Lung (tissue), 12 donors: ENCODE results near the gene CACNB4. TPM values are rescaled to one million over a fixed set of nuclear protein-coding genes. Genes with fewer than 3 reads are reported as not detected.

Source experiments
- ATAC-seq: fragments of 200-7000 bp; cut with Tn5 transposase; one replicate; pipeline ENCODE4 v1.9.1; 2020; ENCODE audit warnings: moderate number of reproducible peaks; ENCODE audit not compliant: insufficient read depth, low FRiP score
- DNase-seq, 3 donors: peaks; one replicate each; pipeline ENCODE4 v3.0.0-alpha.2; 2013 to 2017
- H3K27ac ChIP-seq, 2 donors: one replicate each; pipeline ENCODE4 v1.5.1; 2013; ENCODE audit warnings: mild to moderate bottlenecking in 2 of 2, moderate library complexity in 2 of 2, control low read depth in 1 of 2, inconsistent platforms in 1 of 2, low read depth in 1 of 2, low read length in 1 of 2
- H3K27me3 ChIP-seq, 3 donors: one replicate each; pipeline ENCODE4 v1.5.1; 2013; ENCODE audit warnings: low read length in 2 of 3; ENCODE audit not compliant: control insufficient read depth in 3 of 3, insufficient read depth in 3 of 3
- H3K36me3 ChIP-seq, 4 donors: one replicate each; pipeline ENCODE4 v1.5.1; 2013; ENCODE audit warnings: low read length in 4 of 4, mild to moderate bottlenecking in 1 of 4, moderate library complexity in 1 of 4; ENCODE audit not compliant: control insufficient read depth in 4 of 4, insufficient read depth in 4 of 4
- H3K4me1 ChIP-seq, 5 donors: one replicate each; pipeline ENCODE4 v1.5.1; 2013; ENCODE audit warnings: low read length in 5 of 5, mild to moderate bottlenecking in 2 of 5, moderate library complexity in 1 of 5; ENCODE audit not compliant: control insufficient read depth in 5 of 5, insufficient read depth in 5 of 5
- H3K4me3 ChIP-seq: one replicate; pipeline ENCODE4 v1.5.1; 2013; ENCODE audit warnings: mild to moderate bottlenecking, control low read depth, moderate library complexity
- H3K9ac ChIP-seq, 2 donors: one replicate each; pipeline ENCODE4 v1.5.1; 2013; ENCODE audit warnings: low read length in 2 of 2, control low read depth in 1 of 2; ENCODE audit not compliant: insufficient read depth in 1 of 2
- H3K9me3 ChIP-seq, 4 donors: one replicate each; pipeline ENCODE4 v1.5.1; 2013; ENCODE audit warnings: low read length in 3 of 4, mild to moderate bottlenecking in 1 of 4, moderate library complexity in 1 of 4; ENCODE audit not compliant: control insufficient read depth in 4 of 4, insufficient read depth in 3 of 4
- CTCF ChIP-seq: IDR thresholded peaks from 2 replicates; pipeline ENCODE4 v1.5.1; 2012; ENCODE audit warnings: mild to moderate bottlenecking; ENCODE audit errors: control extremely low read depth, extremely low read depth
- WGBS, 2 donors: extraction: QIAGEN DNeasy Blood & Tissue Kit; methylation state at CpG; one replicate each; pipeline ENCODE4 v1.1.7; 2013; 5-methylcytosine and 5-hydroxymethylcytosine counted together
- polyA plus RNA-seq, 2 donors: library from polyadenylated mRNA; stranded (reverse); fragments of 200-250 nt; gene quantifications; one replicate each; pipeline ENCODE4 v1.2.1, GENCODE V29; 2013
- total RNA-seq, 2 donors: library from RNA; depleted of rRNA in 1 of 2; stranded (reverse); fragments of >200 nt in 1 of 2; gene quantifications; one replicate each; pipeline ENCODE4 v1.2.1, GENCODE V29; 2014 to 2021
- donor health status: control.
- donor health status: control.
- donor health status: Bipolar disorder and iron deficiency.
- donor health status: healthy.
- donor health status: DM: yes; HTN: yes; CAD: no.

CACNB4 gene
- total and polyA plus RNA-seq, 4 donors, result 0.57 to 10.9 (median 5.5) TPM

- Histone ChIP-seq H3K36me3 (no peaks in the 10 kb centered on the region), H3K27ac (peak overlapping the region in 1 of 2 donors; percentile 33), H3K9ac (no peak overlapping the region), H3K27me3 (no peaks in the 10 kb centered on the region), H3K9me3 (no peaks in the 10 kb centered on the region), H3K4me3 (no peak overlapping the region), H3K4me1 (peaks cover 0 to 13% (median 0%) of the 10 kb centered on the region in 5 donors)
- no peak for DNase-seq
- ATAC-seq, result no peak
- TF ChIP-seq CTCF, result no peak
- WGBS, 2 donors, result 75 to 84% methylated on average over 2 of the region's 2 CpGs
Measured at GRCh38 chr2:151841047-151841424, 257.8 kb downstream of the CACNB4 start.

- Histone ChIP-seq H3K27ac (peak overlapping the region in 1 of 2 donors; percentile 33), H3K9ac (no peak overlapping the region), H3K36me3 (no peaks in the 10 kb centered on the region), H3K4me3 (no peak overlapping the region), H3K4me1 (peaks cover 0 to 13% (median 0%) of the 10 kb centered on the region in 5 donors), H3K9me3 (no peaks in the 10 kb centered on the region), H3K27me3 (no peaks in the 10 kb centered on the region)
- ATAC-seq (no peak), DNase-seq (no peak)
- 71 to 72% methylated on average over 5 of the region's 5 CpGs for WGBS, 2 donors
- TF ChIP-seq CTCF, result no peak
Measured at GRCh38 chr2:151840216-151841046, 258.4 kb downstream of the CACNB4 start.

DNA sequence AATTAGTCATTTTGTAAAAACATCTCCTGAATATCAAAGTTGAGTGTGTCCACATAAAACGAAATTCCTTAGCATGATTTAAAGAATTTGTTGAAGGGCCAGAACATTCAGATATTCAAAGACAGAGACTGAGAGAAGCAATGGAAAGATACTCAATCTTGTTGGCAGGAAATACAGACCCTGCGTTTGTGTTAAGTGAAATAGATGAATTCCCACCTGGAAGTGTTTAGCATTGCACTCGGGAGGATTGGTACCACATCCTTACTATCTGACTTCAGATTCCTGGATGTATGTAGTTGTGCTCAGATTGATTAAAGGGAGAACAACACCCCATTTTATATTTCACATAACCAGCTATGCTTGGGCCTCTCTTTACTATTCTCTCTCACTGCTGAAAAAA is 260.9 kb downstream of the CACNB4 start:
- Histone ChIP-seq H3K27ac (no peak overlapping the region), H3K4me1 (no peaks in the 10 kb centered on the region), H3K9ac (no peak overlapping the region), H3K9me3 (no peaks in the 10 kb centered on the region), H3K4me3 (no peak overlapping the region), H3K27me3 (no peaks in the 10 kb centered on the region), H3K36me3 (no peaks in the 10 kb centered on the region)
- WGBS, 2 donors, result 84 to 86% methylated on average over 3 of the region's 3 CpGs
- ATAC-seq, result no peak
- DNase-seq, result no peak
- no peak for TF ChIP-seq CTCF
